H9 (cell line): Measurements from ENCODE around the gene OR5AC2. TPM values are rescaled to one million over a fixed set of nuclear protein-coding genes. Genes with fewer than 3 reads are reported as not detected.
A peak's percentile ranks its signal among the peaks of the same experiment; 100 is the strongest.

ENCODE experiments used
- DNase-seq: peaks from one replicate; pipeline ENCODE4 v3.0.0-alpha.2; 2017
- H2AFZ ChIP-seq: one replicate; pipeline ENCODE4 v1.6.1; 2013; ENCODE audit warnings: mild to moderate bottlenecking, low read length, control low read depth, moderate library complexity
- H2AK5ac ChIP-seq: 2 replicates; pipeline ENCODE4 v1.6.1; 2013; ENCODE audit warnings: low read length, control low read depth, mixed read lengths; ENCODE audit not compliant: insufficient read length
- H2BK120ac ChIP-seq: one replicate; pipeline ENCODE4 v1.6.1; 2013; ENCODE audit warnings: low read depth, mild to moderate bottlenecking, low read length, control low read depth, inconsistent platforms; ENCODE audit not compliant: poor library complexity, severe bottlenecking
- H2BK12ac ChIP-seq: 2 replicates; pipeline ENCODE4 v1.6.1; 2013; ENCODE audit warnings: low read length, control low read depth, mixed read lengths, low read depth; ENCODE audit not compliant: insufficient read length
- H2BK15ac ChIP-seq: 2 replicates; pipeline ENCODE4 v1.6.1; 2013; ENCODE audit warnings: low read depth, low read length, control low read depth
- H2BK20ac ChIP-seq: one replicate; pipeline ENCODE4 v1.6.1; 2013; ENCODE audit warnings: low read depth, mild to moderate bottlenecking, low read length, control low read depth, inconsistent platforms; ENCODE audit not compliant: poor library complexity, severe bottlenecking
- H2BK5ac ChIP-seq: 2 replicates; pipeline ENCODE4 v1.6.1; 2013; ENCODE audit warnings: low read length, control low read depth, mixed read lengths; ENCODE audit not compliant: insufficient read length
- H3K14ac ChIP-seq: 2 replicates; pipeline ENCODE4 v1.6.1; 2013; ENCODE audit warnings: low read length, control low read depth; ENCODE audit not compliant: insufficient read depth
- H3K18ac ChIP-seq: 2 replicates; pipeline ENCODE4 v1.6.1; 2013; ENCODE audit warnings: low read depth, mild to moderate bottlenecking, mixed read lengths, low read length, control low read depth; ENCODE audit not compliant: insufficient read length
- H3K23ac ChIP-seq: 2 replicates; pipeline ENCODE4 v1.6.1; 2013; ENCODE audit warnings: low read length, control low read depth, mixed read lengths, low read depth; ENCODE audit not compliant: insufficient read length
- H3K23me2 ChIP-seq: 2 replicates; pipeline ENCODE4 v1.6.1; 2013; ENCODE audit warnings: low read depth, mild to moderate bottlenecking, mixed read lengths, low read length, control low read depth; ENCODE audit not compliant: insufficient read length, poor library complexity, severe bottlenecking
- H3K27ac ChIP-seq: 2 replicates; pipeline ENCODE4 v1.5.1; 2013; ENCODE audit warnings: low read length, control low read depth, mixed read lengths, low read depth; ENCODE audit not compliant: insufficient read length
- H3K27me3 ChIP-seq: 2 replicates; pipeline ENCODE4 v1.6.1; 2013; ENCODE audit warnings: low read length, control low read depth, inconsistent platforms; ENCODE audit not compliant: insufficient read depth
- H3K4ac ChIP-seq: 2 replicates; pipeline ENCODE4 v1.6.1; 2013; ENCODE audit warnings: low read depth, mild to moderate bottlenecking, control low read depth, inconsistent platforms, low read length, moderate library complexity
- H3K4me1 ChIP-seq: 2 replicates; pipeline ENCODE4 v1.6.1; 2013; ENCODE audit warnings: low read length, control low read depth, inconsistent platforms; ENCODE audit not compliant: insufficient read depth
- H3K4me2 ChIP-seq: 2 replicates; pipeline ENCODE4 v1.6.1; 2013; ENCODE audit warnings: low read length, control low read depth, mixed read lengths; ENCODE audit not compliant: insufficient read length, insufficient read depth
- H3K56ac ChIP-seq: 2 replicates; pipeline ENCODE4 v1.6.1; 2013; ENCODE audit warnings: low read depth, mild to moderate bottlenecking, mixed read lengths, low read length, control low read depth; ENCODE audit not compliant: insufficient read length
- H3K79me1 ChIP-seq: 2 replicates; pipeline ENCODE4 v1.6.1; 2013; ENCODE audit warnings: low read depth, mild to moderate bottlenecking, moderate library complexity, low read length, control low read depth, inconsistent platforms; ENCODE audit not compliant: insufficient read depth, poor library complexity, severe bottlenecking
- H3K79me2 ChIP-seq: 2 replicates; pipeline ENCODE4 v1.6.1; 2013; ENCODE audit warnings: low read length, control low read depth, inconsistent platforms; ENCODE audit not compliant: insufficient read depth
- H3K9ac ChIP-seq: 2 replicates; pipeline ENCODE4 v1.6.1; 2013; ENCODE audit warnings: low read length, control low read depth, mixed read lengths; ENCODE audit not compliant: insufficient read length; ENCODE audit errors: extremely low read depth
- H3K9me3 ChIP-seq: one replicate; pipeline ENCODE4 v1.6.1; 2013; ENCODE audit warnings: low read depth, low read length, inconsistent platforms; ENCODE audit not compliant: control insufficient read depth
- H3T11ph ChIP-seq: one replicate; pipeline ENCODE4 v1.6.1; 2013; ENCODE audit warnings: mild to moderate bottlenecking, low read length, control low read depth, inconsistent platforms
- H4K20me1 ChIP-seq: one replicate; pipeline ENCODE4 v1.6.1; 2013; ENCODE audit not compliant: control insufficient read depth, insufficient read length, insufficient read depth
- H4K5ac ChIP-seq: 2 replicates; pipeline ENCODE4 v1.6.1; 2013; ENCODE audit warnings: low read depth, mild to moderate bottlenecking, mixed read lengths, low read length, control low read depth; ENCODE audit not compliant: insufficient read length
- H4K8ac ChIP-seq: replicated peaks from 2 replicates; pipeline ENCODE4 v1.6.1; 2013; ENCODE audit warnings: low read length, control low read depth, mixed read lengths, low read depth; ENCODE audit not compliant: insufficient read length
- H4K91ac ChIP-seq: 2 replicates; pipeline ENCODE4 v1.6.1; 2013; ENCODE audit warnings: low read depth, mild to moderate bottlenecking, moderate library complexity, mixed read lengths, low read length, control low read depth; ENCODE audit not compliant: insufficient read length
- H3K27ac Mint-ChIP-seq, 3 experiments: 2 replicates in 2 of 3; 3 replicates in 1 of 3; pipeline ENCODE4 v1.8.0; 2020 to 2021; ENCODE audit warnings: mixed read lengths in 3 of 3, mild to moderate bottlenecking in 1 of 3, moderate library complexity in 1 of 3
- H3K27me3 Mint-ChIP-seq: 2 replicates; pipeline ENCODE4 v1.8.0; 2021; ENCODE audit warnings: low read depth, mild to moderate bottlenecking, moderate library complexity, mixed read lengths
- H3K36me3 Mint-ChIP-seq, 3 experiments: 2 replicates in 2 of 3; 3 replicates in 1 of 3; pipeline ENCODE4 v1.8.0; 2020 to 2021; ENCODE audit warnings: low read depth in 3 of 3, mixed read lengths in 3 of 3; ENCODE audit not compliant: insufficient read depth in 1 of 3
- H3K4me1 Mint-ChIP-seq, 2 experiments: 2 replicates each; pipeline ENCODE4 v1.8.0; 2020; ENCODE audit warnings: mixed read lengths in 2 of 2
- H3K4me3 Mint-ChIP-seq, 2 experiments: 2 replicates in 1 of 2; 3 replicates in 1 of 2; pipeline ENCODE4 v1.8.0; 2020 to 2021; ENCODE audit warnings: mild to moderate bottlenecking in 2 of 2, mixed read lengths in 2 of 2, moderate library complexity in 1 of 2
- H3K9me3 Mint-ChIP-seq, 2 experiments: 2 replicates in 1 of 2; 3 replicates in 1 of 2; pipeline ENCODE4 v1.8.0; 2020; ENCODE audit warnings: mild to moderate bottlenecking in 2 of 2, mixed read lengths in 2 of 2, moderate library complexity in 1 of 2
- WGBS: extraction: QIAGEN DNeasy Blood & Tissue Kit; methylation state at CpG from one replicate; pipeline ENCODE4 v1.1.7; 2013; ENCODE audit warnings: missing lambda C conversion rate, low lambda C conversion rate, mixed read lengths; ENCODE audit not compliant: insufficient read length; ENCODE audit errors: extremely low coverage; 5-methylcytosine and 5-hydroxymethylcytosine counted together
- total RNA-seq: library from RNA; stranded (reverse); gene quantifications from 2 replicates; pipeline ENCODE4 v1.2.1, GENCODE V29; 2021
- TF ChIP-seq, protein P1 (sequence below): fragments of 200-600 bp; sonication (generic); conservative IDR thresholded peaks from 3 replicates; pipeline ENCODE4 v1.8.0; 2021; ENCODE audit warnings: antibody characterized with exemption, mild to moderate bottlenecking

OR5AC2 gene
- total RNA-seq, 1 experiment from 2014 or later = not detected

DNA sequence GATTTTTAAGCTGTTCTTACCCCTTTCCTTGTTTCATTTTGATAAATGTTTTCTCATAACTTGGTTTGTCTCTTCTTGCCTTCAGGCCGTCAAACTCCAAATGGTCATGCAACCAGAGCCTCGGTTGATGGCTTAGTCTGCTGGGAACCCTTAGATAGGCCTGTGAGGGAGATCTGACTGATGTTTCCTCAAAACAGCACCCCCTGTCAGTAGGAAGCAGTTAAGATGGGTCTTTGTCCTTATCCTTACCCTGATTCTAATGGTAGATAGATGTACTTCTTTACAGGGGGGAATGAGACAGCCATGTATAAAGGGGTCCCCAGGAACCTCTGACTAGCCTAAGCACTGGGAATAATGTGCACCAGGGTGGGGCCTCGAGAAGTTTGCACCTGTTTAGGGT lies 27.3 kb downstream of the OR5AC2 start:
- H3K79me1 ChIP-seq = no peaks in the 10 kb centered on the region
- H3K18ac ChIP-seq = no peak overlapping the region
- Mint-ChIP-seq H3K4me3 (no peak overlapping the region), H3K27me3 (no peaks in the 10 kb centered on the region), H3K4me1 (peaks cover 12 to 14% of the 10 kb centered on the region in 2 experiments), H3K27ac (no peak overlapping the region), H3K9me3 (peaks cover 0 to 15% of the 10 kb centered on the region in 2 experiments; a peak in 1 of 5 replicates), H3K36me3 (peaks cover 0 to 14% (median 6%) of the 10 kb centered on the region in 3 experiments; a peak in 4 of 7 replicates)
- H3K56ac ChIP-seq = no peak overlapping the region
- DNase-seq = no peak
- no peak overlapping the region for H2BK15ac ChIP-seq
- peaks cover 16% of the 10 kb centered on the region for H3K9me3 ChIP-seq
- no peaks in the 10 kb centered on the region for H3K4me1 ChIP-seq
- no peak overlapping the region for H3K9ac ChIP-seq
- no peak overlapping the region for H3K23ac ChIP-seq
- no peak overlapping the region for H4K8ac ChIP-seq
- no peak overlapping the region for H2AK5ac ChIP-seq
- H3K79me2 ChIP-seq = no peaks in the 10 kb centered on the region
- no peak overlapping the region for H3K4ac ChIP-seq
- no peak overlapping the region for H2BK20ac ChIP-seq
- no peak overlapping the region for H2AFZ ChIP-seq
- WGBS = no CpG with 5 or more reads among the region's 3 CpGs
- H4K20me1 ChIP-seq = no peaks in the 10 kb centered on the region
- TF ChIP-seq, protein P1, sequence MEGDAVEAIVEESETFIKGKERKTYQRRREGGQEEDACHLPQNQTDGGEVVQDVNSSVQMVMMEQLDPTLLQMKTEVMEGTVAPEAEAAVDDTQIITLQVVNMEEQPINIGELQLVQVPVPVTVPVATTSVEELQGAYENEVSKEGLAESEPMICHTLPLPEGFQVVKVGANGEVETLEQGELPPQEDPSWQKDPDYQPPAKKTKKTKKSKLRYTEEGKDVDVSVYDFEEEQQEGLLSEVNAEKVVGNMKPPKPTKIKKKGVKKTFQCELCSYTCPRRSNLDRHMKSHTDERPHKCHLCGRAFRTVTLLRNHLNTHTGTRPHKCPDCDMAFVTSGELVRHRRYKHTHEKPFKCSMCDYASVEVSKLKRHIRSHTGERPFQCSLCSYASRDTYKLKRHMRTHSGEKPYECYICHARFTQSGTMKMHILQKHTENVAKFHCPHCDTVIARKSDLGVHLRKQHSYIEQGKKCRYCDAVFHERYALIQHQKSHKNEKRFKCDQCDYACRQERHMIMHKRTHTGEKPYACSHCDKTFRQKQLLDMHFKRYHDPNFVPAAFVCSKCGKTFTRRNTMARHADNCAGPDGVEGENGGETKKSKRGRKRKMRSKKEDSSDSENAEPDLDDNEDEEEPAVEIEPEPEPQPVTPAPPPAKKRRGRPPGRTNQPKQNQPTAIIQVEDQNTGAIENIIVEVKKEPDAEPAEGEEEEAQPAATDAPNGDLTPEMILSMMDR = peak; percentile 47
- no peaks in the 10 kb centered on the region for H3K27me3 ChIP-seq
- H2BK120ac ChIP-seq = no peak overlapping the region
- H3K14ac ChIP-seq = no peak overlapping the region
- H2BK12ac ChIP-seq = no peak overlapping the region
- no peak overlapping the region for H2BK5ac ChIP-seq
- no peak overlapping the region for H4K91ac ChIP-seq
- H3T11ph ChIP-seq = no peak overlapping the region
- no peak overlapping the region for H3K4me2 ChIP-seq
- H3K27ac ChIP-seq = no peak overlapping the region
- H4K5ac ChIP-seq = no peak overlapping the region
- H3K23me2 ChIP-seq = no peaks in the 10 kb centered on the region
